Brain microvascular endothelial cell (primary cell): ENCODE measurements around the gene EME1.

Experiments
- DNase-seq: peaks from one replicate; pipeline ENCODE4 v3.0.0-alpha.2; 2020
- H3K27ac ChIP-seq: fragments of 250-450 bp; sonication (Bioruptor Pico); 2 replicates; pipeline ENCODE4 v1.5.1; 2020; ENCODE audit warnings: mild to moderate bottlenecking, moderate library complexity
- H3K27me3 ChIP-seq: fragments of 250-450 bp; sonication (Bioruptor Pico); replicated peaks from 2 replicates; pipeline ENCODE4 v1.5.1; 2020; ENCODE audit warnings: mild to moderate bottlenecking
- H3K36me3 ChIP-seq: fragments of 250-450 bp; sonication (Bioruptor Pico); replicated peaks from 2 replicates; pipeline ENCODE4 v1.5.1; 2020; ENCODE audit warnings: mild to moderate bottlenecking
- H3K4me3 ChIP-seq: 2 replicates; pipeline ENCODE4 v1.5.1; 2011; ENCODE audit warnings: low read depth, mild to moderate bottlenecking, control low read depth, low read length, moderate library complexity
- CTCF ChIP-seq: IDR thresholded peaks from 2 replicates; pipeline ENCODE4 v1.5.1; 2011; ENCODE audit warnings: low read depth, mild to moderate bottlenecking, moderate library complexity, low read length, control low read depth, inconsistent platforms; ENCODE audit errors: missing control alignments
- in situ Hi-C: cut with HindIII; loops from 2 replicates; pipeline ENCODE4 v1.10.0; 2017; ENCODE audit warnings: low sequenced_read_pairs, low pct_ligation_motif_present

Gene EME1

GRCh38 chr17:50421308-50422051 lies 48.5 kb downstream of the EME1 start:
- Histone ChIP-seq H3K4me3 (peak overlapping the region; percentile 9), H3K27me3 (no peaks in the 10 kb centered on the region), H3K36me3 (no peaks in the 10 kb centered on the region), H3K27ac (peak overlapping the region; percentile 25)
- DNase-seq = no peak
- in situ Hi-C loops = no loop called here
- no peak for TF ChIP-seq CTCF

GRCh38 chr17:50422738-50423137 lies 49.7 kb downstream of the EME1 start:
- in situ Hi-C loops = no loop called here
- H3K36me3 ChIP-seq = no peaks in the 10 kb centered on the region
- DNase-seq = no peak
- no peaks in the 10 kb centered on the region for H3K27me3 ChIP-seq
- no peak overlapping the region for H3K27ac ChIP-seq
- H3K4me3 ChIP-seq = no peak overlapping the region
- TF ChIP-seq CTCF = no peak

GRCh38 chr17:50423553-50424159 lies 50.6 kb downstream of the EME1 start:
- no peaks in the 10 kb centered on the region for H3K27me3 ChIP-seq
- no peak for TF ChIP-seq CTCF

GRCh38 chr17:50424246-50424995 lies 51.4 kb downstream of the EME1 start:
- no peak for TF ChIP-seq CTCF
- H3K4me3 ChIP-seq = no peak overlapping the region
- in situ Hi-C loops = no loop called here
- no peak for DNase-seq
- H3K27ac ChIP-seq = peak overlapping the region; percentile 33
- H3K27me3 ChIP-seq = no peaks in the 10 kb centered on the region
- no peaks in the 10 kb centered on the region for H3K36me3 ChIP-seq

More at GRCh38 chr17:50423553-50424159, 50.6 kb downstream of the EME1 start:
- Histone ChIP-seq H3K27ac (peak overlapping the region; percentile 33), H3K36me3 (no peaks in the 10 kb centered on the region), H3K4me3 (no peak overlapping the region)
- peak; percentile 89 for DNase-seq
- in situ Hi-C loops = no loop called here

GRCh38 chr17:50424996-50425681 lies 52.1 kb downstream of the EME1 start:
- in situ Hi-C loops = no loop called here
- Histone ChIP-seq H3K36me3 (no peaks in the 10 kb centered on the region), H3K27ac (peak overlapping the region; percentile 8), H3K27me3 (no peaks in the 10 kb centered on the region), H3K4me3 (peak overlapping the region; percentile 74)
- DNase-seq = no peak
- no peak for TF ChIP-seq CTCF
